Testis (tissue), 5 donors: Measurements from ENCODE around the gene TOR1AIP2. TPM values are rescaled to one million over a fixed set of nuclear protein-coding genes. Genes with fewer than 3 reads are reported as not detected.
A peak's percentile ranks its signal among the peaks of the same experiment; 100 is the strongest.

Source experiments
- DNase-seq: peaks from one replicate; pipeline ENCODE4 v3.0.0-alpha.2; 2019
- H3K27ac ChIP-seq, 2 donors: fragments of 200-600 bp; sonication (generic); one replicate each; pipeline ENCODE4 v1.5.1; 2019
- H3K27me3 ChIP-seq: fragments of 200-600 bp; sonication (generic); one replicate; pipeline ENCODE4 v1.5.1; 2019
- H3K36me3 ChIP-seq: fragments of 200-600 bp; sonication (generic); one replicate; pipeline ENCODE4 v1.5.1; 2017; ENCODE audit warnings: low read depth; ENCODE audit errors: missing control alignments
- H3K4me1 ChIP-seq: fragments of 200-600 bp; sonication (generic); one replicate; pipeline ENCODE4 v1.5.1; 2019
- H3K4me3 ChIP-seq, 2 donors: fragments of 200-600 bp; sonication (generic); one replicate each; pipeline ENCODE4 v1.5.1; 2017 to 2019
- H3K9me3 ChIP-seq: fragments of 200-600 bp; sonication (generic); one replicate; pipeline ENCODE4 v1.5.1; 2017
- POLR2A ChIP-seq: fragments of 450-650 bp; IDR thresholded peaks from one replicate; pipeline ENCODE4 v1.6.1; 2017; ENCODE audit warnings: antibody characterized with exemption, mild to moderate bottlenecking, moderate library complexity
- WGBS, 2 donors: methylation state at CpG; one replicate each; pipeline ENCODE4 v1.1.5; 2018; 5-methylcytosine and 5-hydroxymethylcytosine counted together
- intact Hi-C: fragments of 100-400 bp; cut with DNase I; formaldehyde crosslinking; loops from one replicate; pipeline ENCODE4 v1.15.1; 2023; ENCODE audit warnings: low total_unique reads
- long read RNA-seq, 2 donors: transcript quantifications; one replicate each; lab custom pipeline, GENCODE V29; 2026
- polyA plus RNA-seq: library from polyadenylated mRNA; stranded (reverse); fragments of 350-450 nt; fragmentation: Illumina TruSeq; extraction: RNeasy Lipid Tissue Mini Kit (QIAGEN cat#74804); gene quantifications from one replicate; pipeline ENCODE4 v1.2.3, GENCODE V29; 2014; ENCODE audit warnings: low read depth, low replicate concordance; ENCODE audit not compliant: insufficient read depth
- total RNA-seq, 2 donors: library from RNA; depleted of rRNA; stranded (reverse); fragments of >200 nt; gene quantifications; one replicate each; pipeline ENCODE4 v1.2.3, GENCODE V29; 2016
- TF ChIP-seq, protein P1 (sequence below), 3 experiments: fragments of 450-650 bp in 2 of 3; fragments of 200-600 bp in 1 of 3; sonication (generic) in 1 of 3; IDR thresholded peaks; one replicate each; pipeline ENCODE4 v1.5.1; 2016 to 2019; ENCODE audit warnings: antibody characterized with exemption in 3 of 3, mild to moderate bottlenecking in 2 of 3, moderate library complexity in 1 of 3

The TOR1AIP2 gene
- 10 to 100 TPM; 71.5 to 90.4 TPM for total RNA-seq
- 25.9 TPM for polyA plus RNA-seq
- long read RNA-seq, donor 1, full-length matches to known transcripts, result 6 of 52 reads
- long read RNA-seq, donor 1, partial matches to known transcripts, result 34 of 52 reads
- long read RNA-seq, donor 1, other reads (novel, unspliced or antisense), result 12 of 52 reads
- long read RNA-seq, donor 2, full-length matches to known transcripts, result 5 of 5 reads
- long read RNA-seq, donor 2, partial matches to known transcripts, result 0 of 5 reads
- long read RNA-seq, donor 2, other reads (novel, unspliced or antisense), result 0 of 5 reads

DNA sequence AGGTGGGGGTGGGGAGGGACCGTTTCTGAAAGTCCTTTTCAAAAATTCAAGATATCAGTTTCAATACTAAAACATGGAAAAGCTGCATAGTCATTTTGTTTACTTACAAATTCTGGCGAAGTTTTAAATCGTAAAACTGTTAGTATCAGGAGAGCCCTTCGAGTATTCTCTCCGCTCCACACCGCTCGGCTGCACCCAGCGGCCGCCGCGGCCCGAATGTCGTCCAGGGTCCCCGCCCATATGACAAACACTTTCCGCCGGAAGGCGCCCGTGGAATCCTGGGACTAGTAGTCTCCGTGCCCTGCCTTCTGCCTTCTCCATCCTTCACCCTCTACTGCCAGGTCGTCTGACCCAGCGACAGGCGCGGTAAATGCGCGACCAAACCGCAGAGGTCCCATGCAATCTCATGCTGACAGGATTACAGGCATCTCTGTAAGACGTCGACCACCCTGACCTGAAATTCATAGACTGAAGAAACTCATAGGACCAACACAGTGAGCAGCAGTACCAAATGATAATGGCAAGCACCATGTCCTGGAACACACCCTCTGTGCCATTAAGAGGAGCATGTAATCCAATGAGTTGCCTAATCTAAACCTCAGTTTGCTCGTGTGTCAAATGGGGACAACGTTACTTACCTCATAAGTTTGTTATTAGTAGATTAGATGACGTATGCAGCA, at the start of gene TOR1AIP2:
TOR1AIP2 (minus strand) TSS at position 218 of the 680 bp plus-strand sequence. CDS start 25,138 bp downstream, outside the sequence.
- H3K9me3 ChIP-seq, result no peaks in the 10 kb centered on the region
- intact Hi-C loops, result no loop called here
- no peaks in the 10 kb centered on the region for H3K36me3 ChIP-seq
- TF ChIP-seq POLR2A, result peak; percentile 96
- TF ChIP-seq, protein P1, sequence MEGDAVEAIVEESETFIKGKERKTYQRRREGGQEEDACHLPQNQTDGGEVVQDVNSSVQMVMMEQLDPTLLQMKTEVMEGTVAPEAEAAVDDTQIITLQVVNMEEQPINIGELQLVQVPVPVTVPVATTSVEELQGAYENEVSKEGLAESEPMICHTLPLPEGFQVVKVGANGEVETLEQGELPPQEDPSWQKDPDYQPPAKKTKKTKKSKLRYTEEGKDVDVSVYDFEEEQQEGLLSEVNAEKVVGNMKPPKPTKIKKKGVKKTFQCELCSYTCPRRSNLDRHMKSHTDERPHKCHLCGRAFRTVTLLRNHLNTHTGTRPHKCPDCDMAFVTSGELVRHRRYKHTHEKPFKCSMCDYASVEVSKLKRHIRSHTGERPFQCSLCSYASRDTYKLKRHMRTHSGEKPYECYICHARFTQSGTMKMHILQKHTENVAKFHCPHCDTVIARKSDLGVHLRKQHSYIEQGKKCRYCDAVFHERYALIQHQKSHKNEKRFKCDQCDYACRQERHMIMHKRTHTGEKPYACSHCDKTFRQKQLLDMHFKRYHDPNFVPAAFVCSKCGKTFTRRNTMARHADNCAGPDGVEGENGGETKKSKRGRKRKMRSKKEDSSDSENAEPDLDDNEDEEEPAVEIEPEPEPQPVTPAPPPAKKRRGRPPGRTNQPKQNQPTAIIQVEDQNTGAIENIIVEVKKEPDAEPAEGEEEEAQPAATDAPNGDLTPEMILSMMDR (IDR thresholded peaks at IDR 0.05), result no peak
- H3K27ac ChIP-seq, result peak within 1 kb of the TSS; percentile 45 to 75
- peaks cover 25% of the 10 kb centered on the region for H3K4me1 ChIP-seq
- no peaks in the 10 kb centered on the region for H3K27me3 ChIP-seq
- WGBS, 2 donors, result 4% methylated on average over 31 of the region's 31 CpGs
- peak; percentile 95 for DNase-seq
- H3K4me3 ChIP-seq, result peak within 1 kb of the TSS; percentile 76 to 79

DNA sequence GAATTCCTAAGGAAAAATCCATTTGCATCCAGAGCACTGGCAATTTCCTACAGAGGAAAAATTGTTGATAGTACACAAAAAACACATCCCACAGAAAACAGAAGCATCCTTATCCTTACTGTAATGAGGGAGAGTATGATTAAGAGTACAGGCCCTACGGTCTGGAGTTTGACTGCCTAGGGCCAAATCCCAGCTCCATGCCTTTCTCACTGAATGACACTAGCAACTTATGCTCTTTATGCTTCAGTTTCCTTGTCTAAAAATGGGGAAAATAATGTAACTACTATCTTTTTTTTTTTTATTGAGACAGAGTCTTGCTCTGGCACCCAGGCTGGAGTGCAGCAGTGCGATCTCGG, 49.2 kb upstream of the TOR1AIP2 start:
- 88 to 90% methylated on average over 3 of the region's 3 CpGs for WGBS, 2 donors
- Histone ChIP-seq H3K27me3 (no peaks in the 10 kb centered on the region), H3K4me1 (peaks cover 8% of the 10 kb centered on the region), H3K27ac (no peak overlapping the region), H3K36me3 (no peaks in the 10 kb centered on the region), H3K9me3 (no peaks in the 10 kb centered on the region), H3K4me3 (no peak overlapping the region)
- intact Hi-C loops, result no loop called here
- no peak for DNase-seq
- TF ChIP-seq, protein P1 (IDR thresholded peaks at IDR 0.05), result no peak
- TF ChIP-seq POLR2A, result no peak

DNA sequence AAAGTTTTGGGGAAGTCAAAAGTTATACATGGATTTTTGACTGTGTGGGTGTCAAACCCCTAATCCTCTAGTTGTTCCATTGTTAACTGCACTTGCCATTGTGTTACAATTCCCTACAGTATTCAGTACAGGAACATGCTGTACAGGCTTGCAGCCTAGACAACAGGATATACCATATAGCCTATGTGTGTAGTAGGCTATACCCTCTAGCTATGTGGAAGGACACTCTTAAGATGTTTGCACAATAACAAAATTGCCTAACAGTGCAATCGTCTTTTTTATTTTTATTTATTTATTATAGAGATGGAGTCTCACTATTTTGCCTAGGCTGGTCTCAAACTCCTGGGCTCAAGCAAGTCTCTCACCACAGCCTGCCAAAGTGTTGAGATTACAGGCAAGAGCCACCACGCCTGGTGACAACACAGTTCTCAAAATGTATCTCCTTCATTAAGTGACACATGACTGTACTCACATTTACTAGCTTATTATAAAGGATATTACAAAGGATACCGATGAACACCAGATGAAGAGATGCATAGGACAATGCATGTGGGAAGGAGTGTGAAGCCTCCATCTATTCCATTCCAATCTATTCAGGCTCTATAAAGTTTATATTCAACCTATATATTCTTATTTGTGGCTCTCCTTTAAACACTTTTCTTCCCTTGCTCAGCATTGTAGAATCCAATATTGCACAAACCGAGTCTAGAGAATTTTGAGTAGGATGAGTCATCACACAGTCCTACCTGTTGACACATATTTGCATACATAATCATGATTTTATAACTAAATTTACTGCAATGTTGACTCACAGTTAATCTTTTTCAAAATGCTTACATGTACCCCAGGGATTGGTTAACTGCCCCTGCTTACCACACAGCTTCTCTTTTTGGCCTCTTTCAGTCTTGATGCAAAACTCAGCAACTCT, 48.6 kb upstream of the TOR1AIP2 start:
- intact Hi-C loops, result no loop called here
- WGBS, 2 donors, result 86 to 89% methylated on average over 4 of the region's 4 CpGs
- no peaks in the 10 kb centered on the region for H3K9me3 ChIP-seq
- no peak for DNase-seq
- H3K36me3 ChIP-seq, result no peaks in the 10 kb centered on the region
- H3K4me3 ChIP-seq, result no peak overlapping the region
- no peaks in the 10 kb centered on the region for H3K27me3 ChIP-seq
- TF ChIP-seq, protein P1 (IDR thresholded peaks at IDR 0.05), result no peak
- no peak for TF ChIP-seq POLR2A
- no peak overlapping the region for H3K27ac ChIP-seq
- H3K4me1 ChIP-seq, result peaks cover 4% of the 10 kb centered on the region

DNA sequence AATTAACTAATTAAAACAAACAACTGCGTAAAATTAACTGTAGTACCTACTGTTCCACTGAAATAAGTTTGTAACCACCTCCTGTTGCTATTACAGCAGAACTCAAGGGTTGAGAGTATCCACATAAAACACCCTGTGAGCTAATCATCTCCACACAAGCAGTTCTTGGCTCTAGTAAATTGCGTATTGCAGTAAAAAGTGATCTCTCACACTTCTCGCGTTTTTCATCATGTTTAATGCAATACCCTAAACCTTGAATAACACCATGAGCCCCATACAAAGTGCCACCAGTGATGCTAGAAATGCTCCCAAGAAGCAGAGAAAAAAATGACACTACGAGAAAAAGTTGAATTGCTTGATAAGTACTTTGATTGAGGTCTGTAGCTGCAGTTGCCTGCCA, 47.7 kb upstream of the TOR1AIP2 start:
- Histone ChIP-seq H3K9me3 (no peaks in the 10 kb centered on the region), H3K4me3 (no peak overlapping the region), H3K27ac (no peak overlapping the region), H3K36me3 (no peaks in the 10 kb centered on the region), H3K27me3 (no peaks in the 10 kb centered on the region), H3K4me1 (peaks cover 4% of the 10 kb centered on the region)
- no peak for TF ChIP-seq POLR2A
- DNase-seq, result no peak
- intact Hi-C loops, result no loop called here
- 85 to 90% methylated on average over 5 of the region's 5 CpGs for WGBS, 2 donors

DNA sequence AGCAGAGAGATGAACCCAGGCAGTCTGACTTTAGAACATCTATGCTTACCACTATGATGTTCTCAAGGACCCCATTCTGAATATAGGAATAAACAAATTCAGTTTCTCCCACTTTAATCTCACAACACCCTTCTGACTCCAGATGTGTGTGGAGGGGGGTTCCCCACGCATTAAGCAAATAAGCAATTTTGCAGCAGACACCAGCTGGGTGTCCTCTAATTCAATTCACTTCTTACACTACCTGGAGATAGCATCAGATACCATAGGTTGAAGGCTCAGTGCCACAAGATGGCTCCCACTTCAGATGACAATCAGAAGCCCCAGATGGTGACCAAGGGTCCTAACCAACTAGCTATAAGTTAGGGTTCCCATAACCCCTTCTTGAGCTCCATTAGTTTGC, 46.7 kb upstream of the TOR1AIP2 start:
- no peak overlapping the region for H3K27ac ChIP-seq

More for the DNA sequence above, 46.7 kb upstream of the TOR1AIP2 start:
- Histone ChIP-seq H3K9me3 (no peaks in the 10 kb centered on the region), H3K4me3 (no peak overlapping the region), H3K4me1 (no peaks in the 10 kb centered on the region), H3K36me3 (no peaks in the 10 kb centered on the region), H3K27me3 (no peaks in the 10 kb centered on the region)
- DNase-seq, result no peak
- intact Hi-C loops, result no loop called here
- 88 to 100% methylated on average over 1 of the region's 1 CpG for WGBS, 2 donors
- TF ChIP-seq, protein P1 (IDR thresholded peaks at IDR 0.05), result no peak
- no peak for TF ChIP-seq POLR2A
